NCI-H1092 (cell line): ENCODE data around the gene TANGO6.
"Not testable (repeated sequence)": the region's sequence is repeated elsewhere in the genome, so short reads cannot be mapped to it uniquely, and the experiment has no call there.

Experiments used
- DNase-seq: peaks from one replicate; lab custom pipeline; 2025; lab: John Stamatoyannopoulos, UW

Gene TANGO6

DNA sequence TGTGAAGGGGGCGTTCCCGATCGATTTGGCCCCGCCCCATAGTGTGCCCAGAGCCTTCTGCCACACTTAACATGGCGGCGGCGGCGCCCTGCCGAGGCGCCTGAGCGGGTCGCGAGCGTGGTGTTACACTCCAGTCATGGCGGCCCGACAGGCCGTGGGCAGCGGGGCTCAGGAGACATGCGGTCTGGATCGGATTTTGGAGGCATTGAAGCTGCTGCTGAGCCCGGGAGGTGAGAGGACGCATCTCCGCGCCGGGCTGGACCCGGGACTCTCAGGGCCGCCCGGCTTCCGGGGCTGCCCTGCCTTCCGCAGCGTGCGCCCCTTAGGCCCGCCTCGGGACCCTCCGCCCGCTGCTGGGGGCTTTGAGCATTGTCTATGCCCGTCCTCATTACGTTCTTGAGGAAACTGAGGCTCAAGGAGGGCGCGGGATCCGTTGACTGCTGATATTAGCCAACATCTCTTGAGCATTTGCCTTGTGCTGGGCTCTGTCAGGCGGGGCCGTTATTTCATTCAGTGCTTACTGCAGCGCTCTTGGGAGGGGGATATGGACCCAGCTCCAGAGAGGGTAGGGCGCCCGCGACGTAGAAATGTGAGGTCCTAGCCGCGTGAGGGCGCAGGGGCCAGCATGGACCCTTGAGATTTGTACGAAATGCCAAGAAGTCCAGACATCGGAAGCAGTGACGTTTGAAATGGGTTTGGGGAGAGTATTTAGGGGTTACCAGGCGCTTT, at the start of gene TANGO6:
TSS of gene TANGO6 (plus strand) at position 50 of the 729 bp plus-strand sequence. CDS start at position 137, 87 bp downstream.
- DNase-seq = peak; percentile 83

DNA sequence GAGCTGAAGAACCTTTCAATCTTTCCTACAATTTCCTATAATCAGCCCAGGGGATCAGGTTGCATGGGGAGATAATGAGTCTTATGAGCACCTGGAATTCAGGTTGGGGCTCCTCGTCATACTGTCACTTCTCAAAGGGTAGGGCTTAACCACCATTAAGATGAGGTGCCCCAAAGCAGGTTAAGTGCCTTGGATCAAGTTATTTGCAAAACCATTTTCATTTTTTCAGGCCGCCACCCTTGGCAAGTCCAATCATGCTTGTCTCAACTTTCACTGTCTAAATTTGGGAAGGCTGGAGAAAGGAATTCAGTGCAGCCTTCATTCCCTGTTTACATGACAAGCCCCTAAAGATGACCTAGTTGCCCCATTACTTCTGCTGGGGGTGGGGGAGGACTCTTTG, 44.9 kb upstream of the TANGO6 start:
- DNase-seq = no peak

DNA sequence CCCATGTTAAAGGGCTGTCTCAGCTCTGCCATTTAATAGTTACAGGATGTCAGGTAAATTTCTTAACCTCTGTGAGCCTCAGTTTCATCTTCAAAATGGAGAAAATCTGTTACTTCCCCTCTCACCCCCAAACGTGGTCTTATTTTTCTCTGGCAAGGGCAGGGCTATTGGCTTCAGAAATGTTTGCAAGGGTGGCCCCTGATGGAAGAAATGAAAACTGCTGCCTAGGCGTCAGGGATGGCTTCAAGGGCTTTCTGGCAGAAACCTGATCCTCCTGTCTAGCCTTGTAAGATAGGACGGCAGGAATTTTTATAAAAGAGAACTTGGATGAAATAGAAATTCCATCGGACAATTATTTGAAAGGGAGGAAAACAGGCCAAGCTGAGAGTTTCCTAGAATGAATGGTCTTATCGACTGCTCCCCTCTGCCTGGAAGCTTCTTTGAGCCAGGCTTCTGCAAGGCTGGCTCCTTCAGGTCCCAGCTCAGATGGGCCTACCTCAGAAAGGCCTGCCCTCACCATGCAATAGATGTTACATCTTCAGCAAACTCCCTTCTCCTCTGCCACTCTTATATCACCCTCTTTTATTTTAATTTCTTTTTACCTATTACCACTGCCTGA, 43.0 kb upstream of the TANGO6 start:
- DNase-seq = peak; percentile 29

DNA sequence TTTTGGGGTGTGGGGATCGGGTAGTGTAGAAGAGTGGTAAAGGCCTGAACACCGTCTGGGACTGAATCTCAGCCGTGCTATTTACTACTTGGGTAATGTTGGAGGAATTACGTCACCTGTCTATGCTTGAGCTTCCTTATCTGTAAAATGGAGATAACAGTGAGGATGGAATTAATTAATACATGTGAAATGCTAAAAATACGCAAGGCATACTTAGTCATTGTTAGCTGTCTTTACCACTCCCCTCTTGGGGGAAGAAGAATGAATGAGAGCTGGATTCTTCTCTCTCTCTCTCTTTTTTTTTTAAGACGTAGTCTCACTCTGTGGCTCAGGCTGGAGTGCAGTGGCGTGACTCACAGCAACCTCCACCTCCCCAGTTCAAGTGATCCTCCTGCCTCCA, 41.1 kb upstream of the TANGO6 start:
- no peak for DNase-seq

DNA sequence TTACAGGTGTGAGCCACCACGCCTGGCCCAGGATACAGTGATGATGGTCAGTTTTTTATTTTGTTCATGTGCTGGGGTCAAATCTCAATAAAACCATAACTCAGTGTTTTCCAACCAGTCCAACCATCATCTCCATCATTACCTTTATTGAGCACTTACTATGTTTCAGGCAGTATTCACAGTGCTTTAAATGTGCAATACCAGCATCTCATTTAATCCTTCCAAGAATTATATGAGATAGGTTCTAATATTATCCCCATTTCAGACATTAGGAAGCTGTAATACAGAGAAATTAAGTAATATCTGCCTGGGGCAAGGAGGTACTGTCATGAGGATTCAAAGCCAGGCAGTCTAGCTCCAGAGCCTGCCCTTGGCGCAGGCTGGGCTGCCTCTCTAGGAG, 36.9 kb upstream of the TANGO6 start:
- no peak for DNase-seq

DNA sequence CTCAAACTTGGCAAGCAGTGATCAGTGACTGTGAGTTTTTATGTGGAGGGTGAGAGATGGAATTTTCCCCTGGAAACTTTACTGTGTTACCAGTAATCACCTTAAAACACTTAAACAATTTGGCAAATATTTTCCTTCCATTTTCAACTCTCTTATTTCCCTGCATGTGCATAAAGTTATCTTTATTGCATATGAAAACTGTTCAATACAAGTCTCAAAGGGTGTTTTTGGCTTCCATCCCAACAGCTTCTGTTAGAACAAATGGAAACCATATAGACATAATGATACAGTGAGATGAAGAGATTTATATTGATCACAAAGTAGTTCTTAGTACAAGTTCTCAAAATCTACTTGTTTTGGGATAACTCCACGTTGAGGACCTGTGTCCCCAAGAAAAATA, 36.4 kb upstream of the TANGO6 start:
- DNase-seq = no peak

DNA sequence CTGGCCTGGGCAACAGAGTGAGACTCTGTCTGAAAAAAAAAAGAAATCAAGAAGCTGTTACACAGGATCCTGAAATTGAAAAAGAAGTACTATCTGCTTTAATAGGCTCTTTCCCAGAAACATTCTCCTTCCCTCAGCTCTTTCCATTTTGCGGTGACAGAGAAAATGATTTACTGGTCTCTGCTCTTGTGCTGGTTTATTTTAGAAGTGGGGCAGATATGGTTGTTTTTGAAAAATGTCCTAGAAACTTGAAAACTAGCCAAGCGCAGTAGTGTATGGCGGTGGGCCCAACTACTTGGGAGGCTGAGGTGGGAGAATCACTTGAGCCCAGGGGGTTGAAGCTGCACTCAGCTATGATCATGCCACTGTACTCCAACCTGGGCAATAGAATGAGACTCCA, 28.8 kb upstream of the TANGO6 start:
- no peak for DNase-seq

DNA sequence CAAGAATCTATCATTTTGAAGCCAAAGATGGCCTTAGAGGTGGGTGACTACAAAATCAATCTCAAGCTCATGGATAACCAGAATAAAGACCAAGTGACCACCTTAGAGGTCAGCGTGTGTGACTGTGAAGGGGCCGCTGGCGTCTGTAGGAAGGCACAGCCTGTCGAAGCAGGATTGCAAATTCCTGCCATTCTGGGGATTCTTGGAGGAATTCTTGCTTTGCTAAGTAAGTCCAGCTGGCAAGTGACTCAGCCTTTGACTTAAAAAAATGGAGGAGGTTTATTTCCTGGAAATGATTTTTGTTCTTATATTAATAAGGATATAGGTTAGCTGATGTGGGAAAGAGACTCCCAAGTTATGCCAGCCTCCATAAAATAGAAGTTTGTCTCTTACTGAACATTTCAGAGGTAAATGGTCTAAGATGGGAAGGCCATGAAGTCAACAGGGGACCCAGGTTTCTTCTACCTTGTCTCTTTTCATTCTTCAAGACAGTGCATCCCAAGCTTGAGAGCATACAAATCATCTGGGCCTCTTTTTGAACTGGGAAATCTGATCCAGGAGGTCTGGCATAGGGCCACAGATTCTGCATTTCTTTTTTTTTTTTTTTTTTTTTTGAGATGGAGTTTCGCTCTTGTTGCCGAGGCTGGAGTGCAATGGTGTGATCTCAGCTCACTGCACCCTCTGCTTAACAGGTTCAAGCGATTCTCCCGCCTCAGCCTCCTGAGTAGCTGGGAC, 19.8 kb upstream of the TANGO6 start:
- no peak for DNase-seq

DNA sequence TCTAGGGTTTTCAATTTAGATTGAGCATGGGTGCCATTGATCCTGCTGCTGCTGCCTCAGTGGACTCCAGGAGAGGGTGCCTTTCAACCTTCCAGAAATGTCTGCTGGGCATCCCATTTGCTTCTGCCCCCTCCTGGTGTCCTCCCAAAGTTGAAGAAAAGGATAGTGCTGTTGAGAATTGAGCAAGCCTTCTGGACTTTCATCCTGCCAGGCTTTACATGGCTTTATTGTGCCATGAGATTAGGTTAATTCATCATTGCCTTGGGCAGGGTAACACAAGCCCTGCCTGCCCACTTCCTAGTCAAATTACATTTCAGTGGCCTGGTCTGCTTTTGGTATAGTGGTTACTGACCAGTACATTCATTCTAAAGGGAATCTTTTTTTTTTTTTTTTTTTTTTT, 17.9 kb upstream of the TANGO6 start:
- no peak for DNase-seq

DNA sequence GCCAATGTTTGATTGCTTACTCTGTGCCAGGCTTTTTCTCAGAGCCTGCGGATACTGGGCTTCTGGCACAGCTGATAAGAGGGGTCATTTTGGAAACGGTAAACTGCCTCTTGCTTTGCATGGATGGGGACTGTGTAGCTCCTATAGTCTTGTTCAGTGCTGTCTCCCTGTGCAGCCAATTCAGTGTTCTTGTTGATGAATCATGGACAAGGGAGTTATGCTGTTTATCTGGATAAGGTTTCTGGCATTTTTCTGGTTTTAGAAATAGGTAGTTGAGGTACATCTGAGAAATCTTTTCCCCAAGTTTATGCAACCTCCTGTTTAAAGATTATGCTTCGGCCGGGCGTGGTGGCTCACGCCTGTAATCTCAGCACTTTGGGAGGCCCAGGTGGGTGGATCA, 16.7 kb upstream of the TANGO6 start:
- DNase-seq = no peak

DNA sequence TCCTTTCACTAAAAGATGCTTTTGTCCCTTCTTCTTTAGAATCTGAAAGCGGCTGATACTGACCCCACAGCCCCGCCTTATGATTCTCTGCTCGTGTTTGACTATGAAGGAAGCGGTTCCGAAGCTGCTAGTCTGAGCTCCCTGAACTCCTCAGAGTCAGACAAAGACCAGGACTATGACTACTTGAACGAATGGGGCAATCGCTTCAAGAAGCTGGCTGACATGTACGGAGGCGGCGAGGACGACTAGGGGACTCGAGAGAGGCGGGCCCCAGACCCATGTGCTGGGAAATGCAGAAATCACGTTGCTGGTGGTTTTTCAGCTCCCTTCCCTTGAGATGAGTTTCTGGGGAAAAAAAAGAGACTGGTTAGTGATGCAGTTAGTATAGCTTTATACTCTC, 10.1 kb upstream of the TANGO6 start:
- no peak for DNase-seq

DNA sequence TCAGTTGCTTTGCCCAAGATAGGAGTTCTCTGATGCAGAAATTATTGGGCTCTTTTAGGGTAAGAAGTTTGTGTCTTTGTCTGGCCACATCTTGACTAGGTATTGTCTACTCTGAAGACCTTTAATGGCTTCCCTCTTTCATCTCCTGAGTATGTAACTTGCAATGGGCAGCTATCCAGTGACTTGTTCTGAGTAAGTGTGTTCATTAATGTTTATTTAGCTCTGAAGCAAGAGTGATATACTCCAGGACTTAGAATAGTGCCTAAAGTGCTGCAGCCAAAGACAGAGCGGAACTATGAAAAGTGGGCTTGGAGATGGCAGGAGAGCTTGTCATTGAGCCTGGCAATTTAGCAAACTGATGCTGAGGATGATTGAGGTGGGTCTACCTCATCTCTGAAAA, 8.8 kb upstream of the TANGO6 start:
- no peak for DNase-seq

DNA sequence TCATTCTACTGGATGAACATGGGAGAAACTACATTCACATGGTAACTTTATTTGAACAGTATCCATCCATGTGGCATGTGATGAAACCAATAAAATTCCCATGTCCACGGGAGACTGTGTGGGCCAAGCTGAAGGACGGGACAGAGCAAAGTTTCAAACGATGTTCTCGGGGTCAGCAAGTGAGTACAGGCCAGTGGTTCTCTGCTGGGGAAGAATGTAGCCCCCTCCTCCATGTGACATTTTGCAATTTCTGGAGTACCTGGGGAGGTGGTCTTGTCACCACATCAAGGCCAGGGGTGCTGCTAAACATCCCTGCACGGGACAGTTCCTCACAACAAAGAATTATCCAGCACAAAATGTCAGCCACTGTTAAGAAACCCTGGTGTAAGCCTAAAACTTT, 7.4 kb upstream of the TANGO6 start:
- no peak for DNase-seq

DNA sequence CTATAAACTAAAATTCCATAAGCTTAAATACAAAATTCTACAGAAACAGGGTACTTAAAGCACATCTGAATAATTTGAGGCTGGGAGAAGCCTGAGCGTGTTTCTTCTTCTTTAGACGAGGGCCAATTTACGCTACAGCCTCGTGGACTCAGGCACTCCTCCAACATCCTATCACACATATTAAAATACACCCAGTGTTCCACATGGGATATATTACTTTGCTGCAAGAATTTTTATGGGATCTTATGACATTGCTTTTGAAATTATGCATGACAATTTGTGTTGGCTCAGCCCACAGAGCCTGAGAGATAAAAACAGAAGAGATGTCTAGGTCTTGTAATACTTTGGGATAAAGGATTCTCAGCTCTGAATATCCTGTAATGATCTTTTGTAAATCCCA, 3.5 kb upstream of the TANGO6 start:
- no peak for DNase-seq

DNA sequence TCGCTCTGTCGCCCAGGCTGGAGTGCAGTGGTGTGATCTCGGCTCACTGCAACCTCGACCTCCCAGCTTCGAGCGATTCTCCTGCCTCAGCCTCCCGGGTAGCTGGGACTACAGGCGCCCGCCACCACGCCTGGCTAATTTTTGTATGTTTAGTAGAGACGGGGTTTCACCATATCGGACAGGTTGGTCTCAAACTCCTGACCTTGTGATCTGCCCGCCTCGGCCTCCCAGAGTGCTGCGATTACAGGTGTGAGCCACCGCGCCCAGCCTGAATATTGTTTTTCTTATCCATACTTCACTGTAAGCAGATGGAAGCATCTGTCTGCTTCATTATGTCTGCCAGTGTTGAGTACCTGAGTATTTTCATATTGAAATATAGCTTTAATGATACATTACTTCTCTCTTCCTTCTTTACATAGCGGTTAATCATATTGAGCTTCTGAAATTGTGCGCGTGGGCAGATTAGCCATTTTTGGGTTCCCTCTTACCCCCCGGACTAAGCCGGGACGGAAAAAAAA, 308 bp upstream of the TANGO6 start:
- DNase-seq = not testable (repeated sequence)

DNA sequence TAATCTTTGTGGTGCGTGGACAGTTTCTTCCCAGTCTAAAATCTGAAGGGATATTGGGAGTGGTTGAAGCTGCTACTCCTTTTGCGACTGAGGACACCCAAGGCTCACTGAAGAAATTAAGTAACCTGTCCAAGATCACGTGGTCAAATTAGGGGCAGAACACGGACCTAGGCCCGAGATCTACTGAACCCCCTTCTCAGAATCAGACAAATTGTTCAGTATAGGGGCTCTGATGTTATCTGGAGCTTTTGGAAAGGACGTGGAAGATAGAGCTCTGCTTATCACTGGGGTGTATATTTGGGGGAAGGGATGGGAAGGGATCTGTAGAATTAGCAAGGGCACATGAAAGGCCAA, 857 bp downstream of the TANGO6 start:
- DNase-seq = no peak

DNA sequence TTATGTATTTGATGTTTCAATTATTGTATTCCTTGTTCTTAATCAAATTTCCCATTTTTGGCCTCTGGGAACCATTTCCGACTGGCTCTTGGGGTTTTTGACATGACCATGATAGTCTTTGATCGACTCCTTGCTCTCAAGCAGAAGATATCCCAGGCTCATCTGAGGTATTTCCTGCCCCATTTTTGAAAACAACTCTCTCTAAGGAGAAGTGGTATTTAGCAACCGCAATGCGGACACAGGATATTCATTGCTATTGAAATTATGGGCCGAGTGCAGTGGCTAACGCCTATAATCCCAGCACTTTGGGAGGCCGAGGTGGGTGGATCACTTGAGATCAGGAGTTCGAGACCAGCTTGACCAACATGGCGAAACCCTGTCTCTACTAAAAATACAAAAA, 5.5 kb downstream of the TANGO6 start:
- no peak for DNase-seq

DNA sequence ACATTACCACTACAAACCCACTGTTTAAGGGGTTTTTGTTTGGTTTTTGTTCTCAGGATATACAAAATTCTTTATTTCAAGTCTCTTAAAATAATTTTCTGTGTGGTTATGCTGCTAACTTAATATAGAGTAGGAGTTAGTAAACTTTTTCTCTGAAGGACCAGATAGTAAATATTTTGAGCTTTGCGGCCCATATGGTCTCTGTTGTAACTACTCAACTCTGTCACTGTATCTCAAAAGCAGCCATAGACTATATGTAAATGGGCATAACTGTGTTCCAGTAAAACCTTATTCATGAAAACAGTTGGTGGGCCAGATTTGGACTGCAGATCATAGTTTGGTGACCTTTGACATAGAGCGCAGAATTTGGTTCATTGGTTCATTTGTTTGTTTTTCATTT, 7.2 kb downstream of the TANGO6 start:
- no peak for DNase-seq

DNA sequence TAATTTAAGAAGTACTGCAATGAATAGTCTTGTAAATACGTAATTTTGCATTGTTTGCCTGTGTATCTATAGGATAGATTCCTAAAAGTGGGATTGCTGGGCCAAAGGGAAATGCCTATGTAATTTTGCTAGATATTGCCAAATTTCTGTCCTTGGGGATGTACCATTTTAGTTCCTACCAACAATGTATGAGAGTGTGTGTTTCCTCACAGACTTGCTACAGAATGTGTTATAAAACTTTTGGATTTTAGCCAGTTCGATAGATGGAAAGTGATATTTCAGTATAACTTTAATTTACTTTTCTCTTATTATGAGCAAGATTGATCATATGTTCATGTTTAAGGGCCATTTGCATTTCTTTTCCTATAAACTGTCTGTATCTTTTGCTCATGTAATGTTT, 8.3 kb downstream of the TANGO6 start:
- no peak for DNase-seq

DNA sequence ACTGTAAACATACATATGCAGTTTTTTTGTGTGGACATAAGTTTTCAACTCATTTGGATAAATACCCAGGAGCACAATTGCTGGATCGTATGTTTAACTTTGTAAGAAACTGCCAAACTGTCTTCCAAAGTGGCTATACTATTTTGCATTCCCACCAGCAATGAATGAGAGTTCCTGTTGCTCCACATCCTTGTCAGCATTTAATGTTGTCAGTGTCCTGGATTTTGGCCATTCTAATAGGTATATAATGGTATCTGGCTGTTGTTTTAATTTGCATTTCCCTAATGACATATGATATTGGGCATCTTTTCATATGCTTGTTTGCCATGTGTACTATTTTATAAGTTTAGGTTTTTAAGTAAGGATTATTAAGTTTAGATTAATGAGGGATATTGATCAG, 14.1 kb downstream of the TANGO6 start:
- DNase-seq = no peak

DNA sequence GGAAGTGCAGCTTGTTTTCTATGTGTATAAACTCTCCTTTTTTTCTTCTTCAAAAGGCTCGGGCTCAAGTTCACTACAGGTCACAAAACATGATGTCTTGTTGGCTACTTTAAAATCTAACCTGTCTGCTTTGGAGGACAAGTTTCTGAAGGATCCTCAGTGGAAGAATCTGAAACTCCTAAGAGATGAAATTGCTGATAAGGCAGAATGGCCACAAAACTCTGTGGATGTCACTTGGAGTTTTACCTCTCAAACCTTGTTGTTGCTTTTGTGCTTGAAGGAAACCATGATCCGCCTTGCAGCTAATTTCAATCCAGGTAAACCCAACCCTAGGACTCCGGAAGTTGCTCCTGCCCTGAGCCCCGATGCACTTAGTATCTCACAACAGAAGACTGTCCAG, 16.5 kb downstream of the TANGO6 start:
- no peak for DNase-seq

DNA sequence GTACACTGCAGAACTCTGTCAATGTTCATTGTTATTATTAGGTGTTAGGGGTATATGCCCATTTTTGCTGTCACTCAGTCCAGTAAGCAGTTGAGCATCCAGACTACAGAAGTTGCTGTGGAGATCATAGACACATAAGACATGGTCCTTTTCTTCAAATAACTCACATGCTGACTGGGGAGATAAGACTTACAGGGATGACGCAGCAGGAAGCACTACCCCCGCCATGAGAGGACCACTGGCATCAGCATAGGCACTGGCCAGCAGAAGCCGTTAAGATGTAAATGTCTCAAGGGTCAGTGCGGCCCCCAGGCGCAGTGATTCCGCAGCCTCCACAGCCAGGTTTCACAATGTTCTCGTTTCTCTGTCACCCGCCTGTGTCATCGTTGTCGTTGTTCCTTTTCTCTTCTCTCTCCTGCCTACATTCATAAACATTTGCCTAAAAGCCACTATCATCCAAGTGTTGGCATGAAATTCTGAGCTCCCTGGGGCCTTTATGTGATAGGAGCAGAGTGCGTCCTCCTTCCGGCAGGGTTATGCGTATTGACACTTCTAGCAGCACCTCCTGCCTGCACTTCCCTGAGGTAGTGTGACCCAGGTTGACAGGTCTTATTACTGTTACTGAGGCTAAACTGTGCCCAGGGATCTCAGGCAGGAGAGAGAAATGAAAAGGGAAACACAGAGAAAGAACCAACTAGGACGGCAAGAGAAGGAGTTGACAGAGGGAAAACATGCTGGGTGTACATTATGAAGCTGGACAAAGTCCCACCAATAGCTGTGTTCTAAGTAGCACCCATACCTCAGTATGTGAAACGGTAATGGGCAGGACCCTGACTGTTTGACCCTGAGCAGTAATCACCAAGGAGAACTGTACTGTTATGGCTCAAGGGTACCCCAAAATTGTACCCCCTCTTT, 17.9 kb downstream of the TANGO6 start:
- no peak for DNase-seq
